Stimulated activated CD8-positive, alpha-beta memory T cell treated with anti-CD3 and anti-CD28 coated beads, Interleukin-12 subunit alpha, Interleukin-12 subunit beta, amount 100 ng/mL, for 1 hour (primary cell): ENCODE results near the gene ACTMAP.
"Not testable (repeated sequence)": the region's sequence is repeated elsewhere in the genome, so short reads cannot be mapped to it uniquely, and the experiment has no call there.

ENCODE experiments used
- DNase-seq: peaks from one replicate; pipeline ENCODE4 v3.0.0-alpha.2; 2020; ENCODE audit warnings: low read depth

Gene ACTMAP

DNA sequence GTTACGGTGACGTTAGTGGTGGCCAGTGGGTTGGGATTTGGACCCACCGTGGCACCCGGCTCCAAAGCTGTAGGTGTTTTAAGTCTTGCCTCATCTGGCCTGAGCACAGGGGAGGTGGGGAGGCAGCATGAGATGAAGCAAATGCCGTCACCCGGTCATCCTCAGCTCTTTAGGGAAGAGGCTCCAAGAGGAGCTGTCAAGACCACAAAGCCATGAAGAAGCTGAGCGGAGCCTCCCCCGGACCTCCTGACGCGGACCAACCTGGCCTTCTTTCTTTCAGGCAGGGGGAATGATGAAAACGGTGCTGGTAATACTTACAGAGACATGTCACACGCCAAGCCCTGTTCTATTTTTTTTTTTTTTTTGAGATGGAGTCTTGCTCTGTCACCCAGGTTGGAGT is 7.4 kb downstream of the ACTMAP start:
- no peak for DNase-seq

GRCh38 chr19:40742477-40742876 is 7.8 kb downstream of the ACTMAP start:
- DNase-seq = no peak

DNA sequence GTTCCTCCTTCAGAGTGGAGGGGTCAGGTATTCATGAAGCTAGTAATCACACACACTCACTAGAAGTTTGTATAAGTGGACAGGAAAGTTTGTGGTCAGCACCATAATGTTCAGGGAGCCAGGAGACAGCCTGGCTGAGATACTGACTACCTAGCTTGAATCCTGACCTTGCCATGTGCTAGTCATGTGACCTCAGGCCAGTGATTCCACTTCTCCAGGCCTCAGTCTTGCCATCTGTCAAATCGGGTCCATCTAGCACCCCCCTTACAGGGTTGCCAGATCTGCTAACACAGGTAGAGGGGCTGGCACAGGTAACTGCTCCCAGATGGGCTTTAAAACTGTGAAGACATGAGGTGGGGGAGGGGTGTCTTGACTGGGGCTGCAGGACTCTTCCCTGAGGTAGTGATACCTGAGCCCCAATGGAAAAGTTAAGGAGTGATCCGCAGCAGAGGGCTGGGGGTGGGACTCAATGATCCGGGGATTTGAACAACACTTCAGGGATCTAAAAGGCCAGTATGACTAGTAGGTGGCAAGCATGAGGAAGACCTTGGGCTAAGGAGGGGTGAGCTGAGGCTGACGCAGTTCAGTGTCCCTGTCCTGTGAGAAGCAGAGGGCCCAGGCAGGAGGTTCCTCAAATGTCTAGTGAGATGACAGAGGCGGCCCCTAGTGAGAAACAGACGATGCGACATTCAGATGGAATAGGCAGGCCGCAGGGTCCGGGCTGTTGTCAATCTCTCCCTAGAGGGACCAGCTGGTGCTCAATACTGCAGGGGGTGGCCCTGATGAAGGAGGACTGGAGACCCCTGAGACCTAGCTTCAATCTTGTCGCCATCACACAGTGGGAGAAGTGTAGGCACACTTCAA is 8.5 kb downstream of the ACTMAP start:
- no peak for DNase-seq

- no peak for DNase-seq
Observed at GRCh38 chr19:40740747-40741146, 9.5 kb downstream of the ACTMAP start.

- no peak for DNase-seq
Observed at GRCh38 chr19:40739871-40740703, 10.2 kb downstream of the ACTMAP start.

- DNase-seq = no peak
Observed at GRCh38 chr19:40739030-40739839, 11.0 kb downstream of the ACTMAP start.

- no peak for DNase-seq
Observed at GRCh38 chr19:40737102-40737644, 13.1 kb downstream of the ACTMAP start.

- no peak for DNase-seq
Observed at GRCh38 chr19:40736661-40737060, 13.6 kb downstream of the ACTMAP start.

DNA sequence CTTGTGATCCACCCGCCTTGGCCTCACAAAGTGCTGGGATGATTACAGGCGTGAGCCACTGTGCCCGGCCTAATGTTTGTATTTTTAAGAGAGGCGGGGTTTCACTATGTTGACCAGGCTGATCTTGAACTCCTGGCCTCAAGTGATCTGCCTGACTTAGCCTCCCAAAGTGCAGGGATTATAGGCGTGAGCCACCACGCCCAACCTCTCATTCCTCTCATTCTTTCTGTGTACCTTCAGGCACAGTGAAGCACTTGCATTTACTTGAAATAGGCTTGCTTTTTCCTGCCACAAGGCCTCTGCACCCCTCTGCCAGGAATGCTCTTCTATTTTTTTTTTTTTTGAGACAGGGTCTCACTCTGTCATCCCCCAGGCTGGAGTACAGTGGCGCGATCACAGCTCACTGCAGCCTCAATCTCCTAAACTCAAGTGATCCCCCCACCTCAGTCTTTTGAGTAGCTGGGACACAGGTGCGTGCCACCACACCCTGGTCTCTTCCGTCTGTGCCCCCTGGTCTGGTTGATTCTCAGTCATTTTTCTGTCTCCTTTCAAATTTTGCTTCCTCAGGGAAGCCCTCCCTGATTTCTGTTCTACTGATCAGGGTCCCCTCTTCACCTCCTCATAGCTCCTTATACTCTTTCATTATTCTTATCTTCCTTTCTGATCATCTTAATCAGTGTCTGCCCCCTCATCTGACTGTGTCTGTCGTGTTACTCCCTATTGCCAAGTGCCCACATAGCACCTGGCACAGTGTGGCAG is 15.1 kb downstream of the ACTMAP start:
- no peak for DNase-seq

DNA sequence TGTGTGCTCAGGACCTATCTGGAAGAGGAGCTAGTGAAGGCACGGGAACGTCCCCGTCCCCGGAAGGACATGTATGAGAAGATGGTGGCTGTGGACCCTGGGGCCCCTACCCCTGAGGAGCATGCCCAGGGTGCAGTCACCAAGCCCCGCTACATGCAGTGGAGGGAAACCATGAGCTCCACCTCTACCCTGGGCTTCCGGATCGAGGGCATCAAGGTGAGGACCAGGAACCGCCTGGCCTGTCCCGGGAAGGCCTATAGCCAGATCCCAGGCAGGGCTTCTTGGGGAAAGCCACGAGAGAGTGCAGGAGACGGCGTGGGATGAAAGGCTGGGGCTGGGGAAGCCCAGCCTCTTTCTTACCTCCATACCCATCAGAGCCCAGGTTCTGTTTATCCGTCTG is 17.1 kb downstream of the ACTMAP start:
- no peak for DNase-seq

DNA sequence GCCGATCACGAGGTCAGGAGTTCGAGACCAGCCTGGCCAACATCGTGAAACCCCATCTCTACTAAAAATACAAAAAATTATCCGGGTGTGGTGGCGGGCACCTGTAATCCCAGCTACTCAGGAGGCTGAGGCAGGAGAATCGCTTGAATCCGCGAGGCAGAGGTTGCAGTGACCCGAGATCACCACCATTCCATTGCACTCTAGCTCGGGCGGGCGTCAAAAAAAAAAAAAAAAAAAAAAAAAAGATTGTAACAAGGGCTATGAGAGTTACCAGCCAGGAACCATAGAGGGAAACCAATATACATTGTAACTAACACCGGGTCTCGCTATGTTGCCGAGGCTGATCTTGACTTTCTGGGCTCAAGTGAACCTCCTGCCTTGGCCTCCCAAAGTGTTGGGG is 18.0 kb downstream of the ACTMAP start:
- DNase-seq = not testable (repeated sequence)

DNA sequence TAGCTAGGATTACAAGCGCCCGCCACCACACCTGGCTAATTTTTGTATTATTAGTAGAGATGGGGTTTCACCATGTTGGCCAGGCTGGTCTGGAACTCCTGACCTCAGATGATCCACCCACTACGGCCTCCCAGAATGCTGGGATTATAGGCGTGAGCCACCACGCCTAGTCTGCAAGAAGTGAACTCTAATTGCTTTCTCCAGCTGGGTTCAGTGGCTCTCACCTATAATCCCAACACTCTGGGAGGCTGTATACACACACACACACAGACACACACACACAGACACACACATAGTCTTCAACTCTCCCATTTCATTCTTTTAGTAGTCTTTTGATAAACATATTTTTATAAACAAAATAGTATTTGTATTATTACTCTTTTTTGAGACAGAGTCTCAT is 20.2 kb downstream of the ACTMAP start:
- not testable (repeated sequence) for DNase-seq

DNA sequence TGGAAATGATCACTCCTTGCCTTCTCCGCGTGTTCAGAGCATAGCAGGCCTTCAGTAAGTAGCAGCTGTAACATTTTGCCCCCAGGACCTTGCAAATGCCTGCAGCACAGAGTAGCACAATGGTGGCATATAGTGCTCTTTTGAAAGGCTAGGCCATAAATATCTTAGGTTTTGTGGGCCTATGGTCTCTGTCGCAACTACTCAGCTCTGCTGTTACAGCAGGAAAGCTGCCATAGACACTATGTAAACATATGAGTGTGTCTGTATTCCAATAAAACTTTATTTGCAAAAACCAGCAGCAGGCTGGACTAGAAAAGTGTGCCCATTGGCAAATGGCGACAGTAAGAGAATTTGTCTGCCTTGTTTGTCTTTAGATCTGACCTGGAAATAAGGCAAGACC is 24.0 kb downstream of the ACTMAP start:
- DNase-seq = no peak

- DNase-seq = no peak
Observed at GRCh38 chr19:40724855-40725254, 25.4 kb downstream of the ACTMAP start.

DNA sequence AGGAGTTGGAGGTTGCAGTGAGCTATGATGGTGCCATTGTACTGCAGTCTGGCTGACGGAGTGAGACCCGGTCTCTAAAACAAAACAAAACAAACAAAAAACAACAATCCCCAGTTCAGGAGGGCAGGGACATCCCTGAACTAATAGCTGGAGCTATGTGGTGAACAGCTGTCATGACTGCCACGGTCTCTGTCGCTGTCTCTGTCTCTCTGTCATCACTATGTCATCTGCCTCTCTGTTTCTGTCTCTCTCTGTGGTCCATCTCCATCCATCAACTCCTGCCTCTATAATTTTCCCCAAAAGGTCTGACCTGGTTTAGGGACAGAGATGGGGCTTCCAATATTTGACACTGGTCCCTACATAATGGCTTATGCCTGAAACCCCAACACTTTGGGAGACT is 26.0 kb downstream of the ACTMAP start:
- no peak for DNase-seq

DNA sequence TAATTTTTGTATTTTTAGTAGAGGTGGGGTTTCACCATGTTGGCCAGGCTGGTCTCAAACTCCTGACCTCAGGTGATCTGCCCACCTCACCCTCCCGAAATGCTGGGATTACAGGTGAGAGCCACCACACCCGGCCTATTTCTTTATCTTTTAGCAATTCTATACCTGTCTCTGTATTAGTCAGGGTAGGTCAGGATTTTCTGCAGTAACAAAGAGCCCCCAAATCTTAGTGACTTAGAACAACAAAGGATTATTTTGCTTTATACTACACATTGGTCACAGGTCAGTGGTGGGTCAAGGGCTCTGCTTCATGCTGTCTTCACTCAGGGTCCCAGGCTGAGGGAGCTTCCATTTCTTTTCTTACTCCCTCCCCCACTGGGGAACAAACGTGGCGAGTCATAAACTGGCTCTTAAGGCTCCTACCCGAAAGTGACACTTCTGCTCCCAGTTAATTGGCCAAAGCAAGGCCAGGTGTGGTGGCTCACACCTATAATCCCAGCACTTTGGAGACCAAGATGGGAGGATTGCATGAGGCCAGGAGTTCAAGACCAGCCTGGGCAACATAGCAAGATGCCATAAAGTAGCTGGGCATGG is 26.5 kb downstream of the ACTMAP start:
- DNase-seq = no peak

GRCh38 chr19:40721936-40722661 is 28.2 kb downstream of the ACTMAP start:
- no peak for DNase-seq

- no peak for DNase-seq
Observed at GRCh38 chr19:40721140-40721486, 29.2 kb downstream of the ACTMAP start.

DNA sequence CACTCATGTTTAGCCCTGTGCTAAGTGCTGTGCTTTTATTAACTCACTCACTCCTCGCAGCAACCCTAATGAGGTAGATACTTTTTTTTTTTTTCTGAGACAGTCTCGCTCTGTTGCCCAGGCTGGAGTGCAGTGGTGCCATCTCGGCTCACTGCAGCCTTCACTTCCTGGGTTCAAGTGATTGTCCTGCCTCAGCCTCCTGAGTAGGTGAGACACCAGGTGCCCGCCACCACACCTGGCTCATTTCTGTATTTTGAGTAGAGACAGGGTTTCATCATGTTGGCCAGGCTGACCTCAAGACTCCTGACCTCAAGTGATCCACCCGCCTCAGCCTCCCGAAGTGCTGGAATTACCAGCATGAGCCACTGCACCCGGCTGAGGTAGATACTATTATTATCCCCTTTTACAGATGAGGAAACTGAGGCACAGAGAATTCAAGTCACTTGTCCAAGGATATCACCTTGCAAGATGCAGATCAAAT is 30.8 kb downstream of the ACTMAP start:
- no peak for DNase-seq

DNA sequence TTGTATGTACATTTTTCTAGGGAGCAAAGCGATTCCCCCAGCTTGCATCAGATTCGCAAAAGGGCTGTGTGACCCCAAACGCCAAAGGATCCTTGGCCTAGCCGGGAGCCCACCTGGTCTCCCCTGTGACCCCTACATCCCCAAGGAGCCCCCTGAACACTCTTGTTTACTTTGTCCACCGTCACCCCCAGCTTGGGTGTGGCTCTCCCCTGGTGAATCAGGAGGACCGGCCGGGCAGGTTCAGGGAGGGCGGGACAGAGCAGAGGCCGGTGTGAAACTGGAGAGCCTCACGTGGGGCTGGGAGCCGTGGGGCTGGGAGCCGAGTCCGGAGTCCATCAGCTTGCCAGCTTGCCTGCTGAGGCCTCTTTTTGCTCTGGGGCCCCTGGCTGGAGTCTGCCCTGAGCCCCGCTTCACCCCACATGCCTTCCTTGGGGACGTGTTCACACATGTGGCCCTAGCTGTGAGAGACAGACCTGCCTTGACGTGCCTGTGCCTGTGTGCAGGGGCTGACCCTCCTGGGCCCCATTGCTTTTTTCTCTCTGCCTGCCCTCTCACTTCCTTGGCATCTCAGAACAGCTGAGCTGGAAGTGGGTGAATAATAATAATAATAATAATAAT is 31.4 kb downstream of the ACTMAP start:
- no peak for DNase-seq
